Prostate gland (tissue), 2 donors: Measurements from ENCODE around the gene MMP23B.
"Not testable (repeated sequence)": the region's sequence is repeated elsewhere in the genome, so short reads cannot be mapped to it uniquely, and the experiment has no call there.

Source experiments
- POLR2A ChIP-seq: fragments of 450-650 bp; IDR thresholded peaks from one replicate; pipeline ENCODE4 v1.6.1; 2016; ENCODE audit warnings: antibody characterized with exemption, mild to moderate bottlenecking
- POLR2AphosphoS5 ChIP-seq: sonication (generic); formaldehyde crosslinking; IDR thresholded peaks from one replicate; pipeline ENCODE4 v1.6.1; 2017; ENCODE audit warnings: antibody characterized with exemption
- TF ChIP-seq, protein P1 (sequence below), 4 experiments: fragments of 200-600 bp in 2 of 4; fragments of 450-650 bp in 2 of 4; sonication (generic) in 2 of 4; IDR thresholded peaks; 1 replicate in 3 of 4; 2 replicates in 1 of 4; pipeline ENCODE4 v1.5.1; 2016 to 2019; ENCODE audit warnings: antibody characterized with exemption in 4 of 4, mild to moderate bottlenecking in 2 of 4, moderate library complexity in 2 of 4

DNA sequence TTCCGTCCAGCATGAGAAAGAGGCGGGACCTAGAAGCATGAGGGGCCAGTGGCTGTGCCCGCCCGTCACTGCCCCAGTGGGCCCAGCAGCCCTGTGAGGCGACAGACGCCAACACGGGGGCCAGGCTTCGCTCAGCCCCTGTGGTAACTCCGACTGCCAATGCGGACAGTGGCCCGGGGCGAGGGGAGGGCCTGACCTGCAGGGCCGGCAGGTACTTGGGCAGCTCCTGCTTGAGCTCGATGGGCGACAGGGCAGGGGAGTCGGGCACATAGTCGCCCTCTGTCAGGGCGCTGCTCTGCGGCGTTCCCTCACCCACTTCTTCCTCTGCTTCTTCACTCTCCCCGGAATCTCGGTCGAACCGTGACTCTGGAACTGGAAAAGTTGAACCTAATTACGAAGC lies 8.1 kb downstream of the MMP23B start:
- TF ChIP-seq, protein P1, sequence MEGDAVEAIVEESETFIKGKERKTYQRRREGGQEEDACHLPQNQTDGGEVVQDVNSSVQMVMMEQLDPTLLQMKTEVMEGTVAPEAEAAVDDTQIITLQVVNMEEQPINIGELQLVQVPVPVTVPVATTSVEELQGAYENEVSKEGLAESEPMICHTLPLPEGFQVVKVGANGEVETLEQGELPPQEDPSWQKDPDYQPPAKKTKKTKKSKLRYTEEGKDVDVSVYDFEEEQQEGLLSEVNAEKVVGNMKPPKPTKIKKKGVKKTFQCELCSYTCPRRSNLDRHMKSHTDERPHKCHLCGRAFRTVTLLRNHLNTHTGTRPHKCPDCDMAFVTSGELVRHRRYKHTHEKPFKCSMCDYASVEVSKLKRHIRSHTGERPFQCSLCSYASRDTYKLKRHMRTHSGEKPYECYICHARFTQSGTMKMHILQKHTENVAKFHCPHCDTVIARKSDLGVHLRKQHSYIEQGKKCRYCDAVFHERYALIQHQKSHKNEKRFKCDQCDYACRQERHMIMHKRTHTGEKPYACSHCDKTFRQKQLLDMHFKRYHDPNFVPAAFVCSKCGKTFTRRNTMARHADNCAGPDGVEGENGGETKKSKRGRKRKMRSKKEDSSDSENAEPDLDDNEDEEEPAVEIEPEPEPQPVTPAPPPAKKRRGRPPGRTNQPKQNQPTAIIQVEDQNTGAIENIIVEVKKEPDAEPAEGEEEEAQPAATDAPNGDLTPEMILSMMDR (IDR thresholded peaks at IDR 0.05): not testable (repeated sequence)
- not testable (repeated sequence) for TF ChIP-seq POLR2A, POLR2AphosphoS5
